ENCODE results near the gene RHOA. TPM values are rescaled to one million over a fixed set of nuclear protein-coding genes. Genes with fewer than 3 reads are reported as not detected.
"Not testable (repeated sequence)": the region's sequence is repeated elsewhere in the genome, so short reads cannot be mapped to it uniquely, and the experiment has no call there.

The RHOA gene
- total RNA-seq, 2 donors from 2014 or later, result 524 to 630 TPM

DNA sequence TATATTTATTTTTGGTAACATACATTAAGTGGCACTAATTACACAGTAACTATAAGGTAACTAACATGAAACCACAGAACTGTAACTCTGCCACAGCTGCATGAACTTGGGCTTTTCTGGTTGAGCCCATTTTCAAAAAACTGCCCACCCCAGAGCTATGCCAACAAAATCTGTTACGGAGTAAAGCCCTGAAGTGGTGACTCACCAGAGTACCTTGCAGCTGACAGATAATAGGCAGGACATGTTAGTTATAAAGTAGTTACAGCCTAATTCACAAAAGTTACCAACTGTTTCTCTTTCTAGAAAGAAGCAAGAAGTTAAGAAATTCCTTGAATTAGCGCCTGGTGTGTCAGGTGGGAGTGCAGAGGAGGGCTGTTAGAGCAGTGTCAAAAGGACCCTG, 52.2 kb downstream of the RHOA start:
- H3K36me3 ChIP-seq, result peaks cover 42% of the 10 kb centered on the region

GRCh38 chr3:49358884-49359225, 52.9 kb downstream of the RHOA start:
- no peaks in the 10 kb centered on the region for H3K9me3 ChIP-seq
- peak overlapping the region; percentile 89 to 96 for H3K27ac ChIP-seq
- peaks cover 38% of the 10 kb centered on the region for H3K36me3 ChIP-seq
- H3K4me1 ChIP-seq (ENCODE audit: control insufficient read depth in 1 of 2, low read depth in 2 of 2), result peaks cover 8 to 39% of the 10 kb centered on the region in 2 donors
- H3K27me3 ChIP-seq (replicated peaks; ENCODE audit: insufficient read depth), result no peaks in the 10 kb centered on the region
- ATAC-seq (ENCODE audit: insufficient number of reproducible peaks, low FRiP score, low read depth) (no peak), DNase-seq (ENCODE audit: low spot score) (no peak)
- no peak for TF ChIP-seq CTCF (IDR thresholded peaks at IDR 0.05)
- peak overlapping the region; percentile 89 for H3K4me3 ChIP-seq

More for the DNA sequence above, 52.2 kb downstream of the RHOA start:
- no peak for TF ChIP-seq CTCF (IDR thresholded peaks at IDR 0.05)
- no peak for ATAC-seq (ENCODE audit: insufficient number of reproducible peaks, low FRiP score, low read depth)
- Histone ChIP-seq H3K27ac (peak overlapping the region; percentile 89 to 96), H3K4me1 (ENCODE audit: control insufficient read depth in 1 of 2, low read depth in 2 of 2) (peaks cover 8 to 39% of the 10 kb centered on the region in 2 donors), H3K27me3 (replicated peaks; ENCODE audit: insufficient read depth) (no peaks in the 10 kb centered on the region), H3K4me3 (no peak overlapping the region), H3K9me3 (no peaks in the 10 kb centered on the region)
- no peak for DNase-seq (ENCODE audit: low spot score)

- ATAC-seq (ENCODE audit: insufficient number of reproducible peaks, low FRiP score, low read depth) (peak; percentile 84), DNase-seq (ENCODE audit: low spot score) (peak; percentile 80)
- Histone ChIP-seq H3K36me3 (peaks cover 35% of the 10 kb centered on the region), H3K9me3 (no peaks in the 10 kb centered on the region), H3K27me3 (replicated peaks; ENCODE audit: insufficient read depth) (no peaks in the 10 kb centered on the region), H3K27ac (peak within 1 kb of the TSS; percentile 89 to 96), H3K4me3 (peak within 1 kb of the TSS; percentile 89), H3K4me1 (ENCODE audit: control insufficient read depth in 1 of 2, low read depth in 2 of 2) (peaks cover 8 to 39% of the 10 kb centered on the region in 2 donors)
- TF ChIP-seq CTCF (IDR thresholded peaks at IDR 0.05), result no peak
Observed at GRCh38 chr3:49358217-49358883, 53.4 kb downstream of the RHOA start, which contains the start of gene GPX1. GPX1 (minus strand) TSS chr3:49358353; CDS start chr3:49358278, 75 bp downstream.

- Histone ChIP-seq H3K4me1 (ENCODE audit: control insufficient read depth in 1 of 2, low read depth in 2 of 2) (peaks cover 8 to 39% of the 10 kb centered on the region in 2 donors), H3K36me3 (peaks cover 30% of the 10 kb centered on the region), H3K4me3 (peak overlapping the region; percentile 89), H3K27ac (peak overlapping the region; percentile 89 to 96)
- not testable (repeated sequence) for H3K27me3 ChIP-seq (replicated peaks; ENCODE audit: insufficient read depth); H3K9me3 ChIP-seq
- peak; percentile 25 for DNase-seq (ENCODE audit: low spot score)
- peak; percentile 59 for ATAC-seq (ENCODE audit: insufficient number of reproducible peaks, low FRiP score, low read depth)
Observed at GRCh38 chr3:49357443-49358216, 54.1 kb downstream of the RHOA start.

DNA sequence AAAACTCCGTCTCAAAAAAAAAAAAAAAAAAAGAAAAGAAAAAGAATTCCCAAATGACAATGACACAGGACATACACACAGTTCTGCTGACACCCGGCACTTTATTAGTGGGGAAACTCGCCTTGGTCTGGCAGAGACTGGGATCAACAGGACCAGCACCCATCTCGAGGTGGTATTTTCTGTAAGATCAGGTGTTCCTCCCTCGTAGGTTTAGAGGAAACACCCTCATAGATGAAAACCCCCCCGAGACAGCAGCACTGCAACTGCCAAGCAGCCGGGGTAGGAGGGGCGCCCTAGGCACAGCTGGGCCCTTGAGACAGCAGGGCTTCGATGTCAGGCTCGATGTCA, 54.7 kb downstream of the RHOA start:
- H3K9me3 ChIP-seq; H3K27me3 ChIP-seq (replicated peaks; ENCODE audit: insufficient read depth); ATAC-seq (ENCODE audit: insufficient number of reproducible peaks, low FRiP score, low read depth); DNase-seq (ENCODE audit: low spot score): not testable (repeated sequence)
- Histone ChIP-seq H3K4me3 (peak overlapping the region; percentile 89), H3K27ac (peak overlapping the region; percentile 89 to 96), H3K36me3 (peaks cover 24% of the 10 kb centered on the region), H3K4me1 (ENCODE audit: control insufficient read depth in 1 of 2, low read depth in 2 of 2) (peaks cover 8 to 39% of the 10 kb centered on the region in 2 donors)

GRCh38 chr3:49352890-49353421, 58.8 kb downstream of the RHOA start:
- Histone ChIP-seq H3K4me3 (no peak overlapping the region), H3K27ac (peak overlapping the region in 1 of 2 donors; percentile 50), H3K9me3 (no peaks in the 10 kb centered on the region), H3K27me3 (replicated peaks; ENCODE audit: insufficient read depth) (no peaks in the 10 kb centered on the region), H3K4me1 (ENCODE audit: control insufficient read depth in 1 of 2, low read depth in 2 of 2) (peaks cover 3 to 35% of the 10 kb centered on the region in 2 donors), H3K36me3 (no peaks in the 10 kb centered on the region)
- no peak for TF ChIP-seq CTCF (IDR thresholded peaks at IDR 0.05)
- DNase-seq (ENCODE audit: low spot score) (no peak), ATAC-seq (ENCODE audit: insufficient number of reproducible peaks, low FRiP score, low read depth) (no peak)

Data from thoracic aorta (tissue), 2 donors.